ENCODE measurements around the gene SPATA33. TPM values are rescaled to one million over a fixed set of nuclear protein-coding genes. Genes with fewer than 3 reads are reported as not detected.

Gene SPATA33
- total and polyA plus RNA-seq, 10 of the 15 experiments (the other 5 are each of a cell fraction or from before 2014, with no cell fraction given), result 1.1 to 15.8 (median 7.6) TPM

GRCh38 chr16:89711601-89712273, 54.1 kb downstream of the SPATA33 start (continued):
- TF ChIP-seq BCLAF1 (IDR thresholded peaks at IDR 0.05), result no peak
- TF ChIP-seq MAX (IDR thresholded peaks at IDR 0.05; ENCODE audit: low read depth, low read length), result no peak
- TF ChIP-seq NKRF (conservative IDR thresholded peaks at IDR 0.05), result peak; percentile 59
- TF ChIP-seq TCF3 (IDR thresholded peaks at IDR 0.05; ENCODE audit: borderline replicate concordance, insufficient read depth, low read depth, low read length), result 0 out of 2 replicates have a peak, but pooled peaks have one; percentile 26
- no peak for TF ChIP-seq CREM (IDR thresholded peaks at IDR 0.05; ENCODE audit: low read depth)
- no peak for TF ChIP-seq TBL1XR1 (IDR thresholded peaks at IDR 0.05; ENCODE audit: low read depth, low read length)
- no peak for TF ChIP-seq ZNF274 (IDR thresholded peaks at IDR 0.05; ENCODE audit: insufficient read depth, insufficient read length)

Data from GM12878 (cell line).